ENCODE results near the gene WDR1.

Gene WDR1

DNA sequence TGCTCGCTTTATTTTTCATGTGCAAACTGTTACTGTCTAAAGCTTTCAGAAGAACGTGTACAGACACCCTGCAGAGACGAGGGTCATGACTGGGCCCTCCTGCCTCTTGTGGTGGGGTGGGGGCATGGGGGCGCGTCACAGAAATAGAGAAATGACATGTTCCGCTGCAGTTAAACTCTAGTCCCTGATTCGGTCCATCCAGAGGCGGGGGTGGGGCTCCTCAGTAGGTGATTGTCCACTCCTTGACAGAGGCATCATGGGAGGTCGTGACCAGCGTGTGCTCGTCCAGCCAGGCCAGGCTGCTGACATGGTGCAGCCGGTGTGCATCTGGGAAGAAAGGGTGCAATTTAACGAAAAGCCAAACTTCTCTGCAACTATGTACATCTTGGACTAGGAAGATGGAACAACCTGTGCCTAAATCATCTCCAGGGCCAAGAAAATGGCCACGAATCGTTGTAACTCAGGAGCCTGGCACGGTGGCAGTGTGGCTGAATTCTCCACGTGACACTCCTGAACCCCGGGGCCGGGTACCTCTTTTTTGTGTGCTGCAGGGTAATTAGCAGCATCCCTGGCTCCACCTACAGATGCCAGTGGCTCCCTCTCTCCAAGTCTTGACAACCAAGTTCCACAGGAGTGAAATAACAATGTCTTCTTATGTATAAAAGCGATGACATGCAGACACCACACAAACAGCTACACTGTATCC, 41.3 kb downstream of the WDR1 start:
- ATAC-seq (ENCODE audit: insufficient read depth, low read depth) (0 out of 3 replicates have a peak, but pooled peaks have one; percentile 2), DNase-seq (no peak)
- H2AFZ ChIP-seq (ENCODE audit: low read depth, low read length), result no peak overlapping the region
- H3K4me2 ChIP-seq (ENCODE audit: insufficient read depth, low read length), result no peak overlapping the region
- peaks cover 30% of the 10 kb centered on the region for H4K20me1 ChIP-seq (ENCODE audit: insufficient read depth, low read length)
- H3K4me1 ChIP-seq (ENCODE audit: insufficient read depth, low read length), result no peaks in the 10 kb centered on the region
- no peak overlapping the region for H3K27ac ChIP-seq (ENCODE audit: low read length)
- H3K36me3 ChIP-seq (ENCODE audit: insufficient read depth, low read length), result peaks cover 72% of the 10 kb centered on the region
- TF ChIP-seq, protein P1, sequence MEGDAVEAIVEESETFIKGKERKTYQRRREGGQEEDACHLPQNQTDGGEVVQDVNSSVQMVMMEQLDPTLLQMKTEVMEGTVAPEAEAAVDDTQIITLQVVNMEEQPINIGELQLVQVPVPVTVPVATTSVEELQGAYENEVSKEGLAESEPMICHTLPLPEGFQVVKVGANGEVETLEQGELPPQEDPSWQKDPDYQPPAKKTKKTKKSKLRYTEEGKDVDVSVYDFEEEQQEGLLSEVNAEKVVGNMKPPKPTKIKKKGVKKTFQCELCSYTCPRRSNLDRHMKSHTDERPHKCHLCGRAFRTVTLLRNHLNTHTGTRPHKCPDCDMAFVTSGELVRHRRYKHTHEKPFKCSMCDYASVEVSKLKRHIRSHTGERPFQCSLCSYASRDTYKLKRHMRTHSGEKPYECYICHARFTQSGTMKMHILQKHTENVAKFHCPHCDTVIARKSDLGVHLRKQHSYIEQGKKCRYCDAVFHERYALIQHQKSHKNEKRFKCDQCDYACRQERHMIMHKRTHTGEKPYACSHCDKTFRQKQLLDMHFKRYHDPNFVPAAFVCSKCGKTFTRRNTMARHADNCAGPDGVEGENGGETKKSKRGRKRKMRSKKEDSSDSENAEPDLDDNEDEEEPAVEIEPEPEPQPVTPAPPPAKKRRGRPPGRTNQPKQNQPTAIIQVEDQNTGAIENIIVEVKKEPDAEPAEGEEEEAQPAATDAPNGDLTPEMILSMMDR (IDR thresholded peaks at IDR 0.05; ENCODE audit: borderline replicate concordance, extremely low read depth, low read length, poor library complexity, severe bottlenecking), result no peak
- no peak for TF ChIP-seq EZH2 (IDR thresholded peaks at IDR 0.05; ENCODE audit: borderline replicate concordance, low read depth, low read length, severe bottlenecking)
- H3K79me2 ChIP-seq (ENCODE audit: insufficient read depth, low read length), result no peaks in the 10 kb centered on the region
- no peak overlapping the region for H3K4me3 ChIP-seq (ENCODE audit: low read depth in 1 of 2, low read length in 2 of 2)
- H3K27me3 ChIP-seq (ENCODE audit: insufficient read depth, low read length, poor library complexity), result no peaks in the 10 kb centered on the region
- no peaks in the 10 kb centered on the region for H3K9me3 ChIP-seq (ENCODE audit: insufficient read depth, low read length, severe bottlenecking)
- no peak overlapping the region for H3K9ac ChIP-seq (ENCODE audit: low read depth, low read length)

DNA sequence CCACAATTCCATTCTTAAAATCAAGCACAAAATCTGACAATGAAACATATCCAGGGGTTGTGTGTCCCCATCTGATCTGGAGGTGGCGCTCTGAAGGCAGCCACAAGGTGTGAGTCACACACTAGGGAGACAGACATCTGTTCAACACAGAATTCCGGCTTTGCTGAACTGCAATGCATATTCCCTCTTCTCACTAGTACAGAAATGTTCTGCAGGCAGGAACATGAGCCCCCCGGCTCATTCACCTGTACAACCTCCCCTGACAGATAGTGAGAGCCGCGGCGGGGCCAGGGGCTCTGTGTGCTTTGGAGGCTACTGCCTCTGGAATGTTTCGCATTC, 41.9 kb downstream of the WDR1 start:
- no peak overlapping the region for H3K4me3 ChIP-seq (ENCODE audit: low read depth in 1 of 2, low read length in 2 of 2)
- no peak overlapping the region for H2AFZ ChIP-seq (ENCODE audit: low read depth, low read length)
- H3K36me3 ChIP-seq (ENCODE audit: insufficient read depth, low read length), result peaks cover 66% of the 10 kb centered on the region
- H3K27me3 ChIP-seq (ENCODE audit: insufficient read depth, low read length, poor library complexity), result no peaks in the 10 kb centered on the region
- TF ChIP-seq, protein P1 (IDR thresholded peaks at IDR 0.05; ENCODE audit: borderline replicate concordance, extremely low read depth, low read length, poor library complexity, severe bottlenecking), result peak; percentile 50
- no peak for TF ChIP-seq EZH2 (IDR thresholded peaks at IDR 0.05; ENCODE audit: borderline replicate concordance, low read depth, low read length, severe bottlenecking)
- DNase-seq (no peak), ATAC-seq (ENCODE audit: insufficient read depth, low read depth) (0 out of 3 replicates have a peak, but pooled peaks have one; percentile 21)
- no peaks in the 10 kb centered on the region for H3K4me1 ChIP-seq (ENCODE audit: insufficient read depth, low read length)
- no peak overlapping the region for H3K9ac ChIP-seq (ENCODE audit: low read depth, low read length)
- no peaks in the 10 kb centered on the region for H3K9me3 ChIP-seq (ENCODE audit: insufficient read depth, low read length, severe bottlenecking)
- H4K20me1 ChIP-seq (ENCODE audit: insufficient read depth, low read length), result peaks cover 24% of the 10 kb centered on the region
- H3K79me2 ChIP-seq (ENCODE audit: insufficient read depth, low read length), result no peaks in the 10 kb centered on the region
- H3K27ac ChIP-seq (ENCODE audit: low read length), result no peak overlapping the region
- no peak overlapping the region for H3K4me2 ChIP-seq (ENCODE audit: insufficient read depth, low read length)

DNA sequence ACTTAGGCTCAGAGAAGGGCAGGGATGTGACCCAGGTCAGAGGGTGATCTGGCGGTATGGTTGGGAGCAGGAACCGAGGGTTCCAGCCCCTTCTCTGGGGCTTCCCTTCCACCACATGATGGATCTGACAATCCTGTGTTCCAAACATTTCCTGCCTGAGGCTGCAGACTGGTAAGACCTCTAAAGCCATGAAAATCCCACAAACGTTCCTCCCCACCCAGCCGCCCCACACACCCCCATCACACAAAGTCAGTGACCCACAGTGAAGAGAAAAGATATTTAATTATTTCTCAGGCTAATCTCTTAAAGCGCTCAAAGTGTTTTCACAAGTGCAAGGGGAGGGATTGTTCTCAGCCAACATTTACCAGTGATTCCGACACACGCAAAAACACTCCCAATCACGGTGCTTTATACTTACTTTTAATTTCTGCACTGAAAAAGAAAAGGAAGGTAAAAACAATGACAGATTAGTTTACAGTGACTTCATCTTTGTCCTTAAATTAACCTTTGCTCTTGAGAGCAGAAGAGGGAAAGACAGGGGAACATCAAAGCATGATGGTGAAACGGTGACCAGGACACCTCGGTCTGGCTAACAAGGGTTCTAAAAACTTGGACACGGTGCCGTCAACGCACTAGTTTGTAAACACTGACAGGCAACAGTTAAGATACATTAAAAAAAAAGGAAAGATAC, 42.4 kb downstream of the WDR1 start:
- H3K9me3 ChIP-seq (ENCODE audit: insufficient read depth, low read length, severe bottlenecking), result no peaks in the 10 kb centered on the region
- H3K36me3 ChIP-seq (ENCODE audit: insufficient read depth, low read length), result peaks cover 61% of the 10 kb centered on the region
- no peaks in the 10 kb centered on the region for H3K4me1 ChIP-seq (ENCODE audit: insufficient read depth, low read length)
- no peak for DNase-seq
- H3K4me3 ChIP-seq (ENCODE audit: low read depth in 1 of 2, low read length in 2 of 2), result no peak overlapping the region
- H3K4me2 ChIP-seq (ENCODE audit: insufficient read depth, low read length), result no peak overlapping the region
- no peaks in the 10 kb centered on the region for H3K79me2 ChIP-seq (ENCODE audit: insufficient read depth, low read length)
- no peaks in the 10 kb centered on the region for H3K27me3 ChIP-seq (ENCODE audit: insufficient read depth, low read length, poor library complexity)
- no peak for ATAC-seq (ENCODE audit: insufficient read depth, low read depth)
- no peak overlapping the region for H3K9ac ChIP-seq (ENCODE audit: low read depth, low read length)
- H3K27ac ChIP-seq (ENCODE audit: low read length), result no peak overlapping the region
- peaks cover 19% of the 10 kb centered on the region for H4K20me1 ChIP-seq (ENCODE audit: insufficient read depth, low read length)
- TF ChIP-seq, protein P1 (IDR thresholded peaks at IDR 0.05; ENCODE audit: borderline replicate concordance, extremely low read depth, low read length, poor library complexity, severe bottlenecking), result no peak
- TF ChIP-seq EZH2 (IDR thresholded peaks at IDR 0.05; ENCODE audit: borderline replicate concordance, low read depth, low read length, severe bottlenecking), result no peak
- no peak overlapping the region for H2AFZ ChIP-seq (ENCODE audit: low read depth, low read length)
